Tibial nerve (tissue), 4 donors: Measurements from ENCODE around the gene DNLZ.

ENCODE experiments used
- CTCF ChIP-seq, 5 experiments: fragments of 200-600 bp in 3 of 5; fragments of 450-650 bp in 2 of 5; sonication (generic) in 3 of 5; IDR thresholded peaks; one replicate each; pipeline ENCODE4 v1.5.1; 2016 to 2019; ENCODE audit warnings: antibody characterized with exemption in 5 of 5, mild to moderate bottlenecking in 3 of 5, moderate library complexity in 2 of 5
- EP300 ChIP-seq, 2 donors: sonication (generic); formaldehyde crosslinking; IDR thresholded peaks; one replicate each; pipeline ENCODE4 v1.6.1; 2017; ENCODE audit warnings: antibody characterized with exemption in 2 of 2, mild to moderate bottlenecking in 1 of 2

- TF ChIP-seq CTCF (IDR thresholded peaks at IDR 0.05) (no peak), EP300 (IDR thresholded peaks at IDR 0.05) (no peak)
These were observed 48.6 kb downstream of the DNLZ start for GRCh38 chr9:136314944-136315343.
